GM18520 (cell line): Measurements from ENCODE around the gene RNF10.
"Not testable (repeated sequence)": the region's sequence is repeated elsewhere in the genome, so short reads cannot be mapped to it uniquely, and the experiment has no call there.

Source experiments
- ATAC-seq: cut with Tn5 transposase; IDR thresholded peaks from one replicate; pipeline ENCODE4 v1.9.1; 2021; ENCODE audit not compliant: unreplicated experiment

RNF10 gene

DNA sequence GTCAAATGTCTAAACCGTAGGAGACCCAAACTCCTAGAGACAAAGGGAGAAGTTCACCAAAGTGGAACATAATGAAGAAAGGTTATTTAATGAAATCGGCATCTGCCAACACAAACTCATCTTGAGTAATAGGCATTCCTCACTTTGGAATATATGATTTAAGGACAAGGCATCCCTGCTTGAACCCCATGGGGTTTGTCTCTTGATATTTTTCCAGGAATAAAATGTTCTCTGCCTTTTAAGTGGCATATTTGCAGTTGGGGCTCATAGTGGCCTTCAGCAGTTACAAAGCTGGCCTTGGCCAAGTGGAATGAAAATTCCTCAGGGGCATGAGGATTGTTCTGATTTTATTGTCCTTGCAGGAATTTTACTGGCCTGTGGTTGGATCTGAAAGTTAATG, 40.0 kb downstream of the RNF10 start:
- no peak for ATAC-seq

DNA sequence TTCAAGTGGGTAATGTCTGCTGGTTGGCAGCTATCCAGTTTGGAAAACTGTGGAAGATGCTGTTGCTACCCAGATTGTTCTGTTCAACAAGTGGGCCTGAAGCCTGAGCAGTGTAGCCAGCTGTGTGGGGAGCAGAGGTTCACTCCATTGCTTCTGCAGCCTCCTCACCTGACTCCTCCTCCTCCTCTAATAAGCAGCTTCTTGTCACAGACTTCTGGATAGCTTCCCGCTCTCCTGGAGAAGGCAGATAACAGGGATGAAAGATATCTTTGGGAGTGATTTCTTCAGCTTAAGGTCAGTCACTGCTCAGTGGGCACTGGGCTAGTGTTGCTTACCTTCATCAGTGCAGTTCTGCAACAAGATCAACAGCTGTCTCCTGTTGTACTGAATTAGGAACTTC, 45.0 kb downstream of the RNF10 start:
- no peak for ATAC-seq

DNA sequence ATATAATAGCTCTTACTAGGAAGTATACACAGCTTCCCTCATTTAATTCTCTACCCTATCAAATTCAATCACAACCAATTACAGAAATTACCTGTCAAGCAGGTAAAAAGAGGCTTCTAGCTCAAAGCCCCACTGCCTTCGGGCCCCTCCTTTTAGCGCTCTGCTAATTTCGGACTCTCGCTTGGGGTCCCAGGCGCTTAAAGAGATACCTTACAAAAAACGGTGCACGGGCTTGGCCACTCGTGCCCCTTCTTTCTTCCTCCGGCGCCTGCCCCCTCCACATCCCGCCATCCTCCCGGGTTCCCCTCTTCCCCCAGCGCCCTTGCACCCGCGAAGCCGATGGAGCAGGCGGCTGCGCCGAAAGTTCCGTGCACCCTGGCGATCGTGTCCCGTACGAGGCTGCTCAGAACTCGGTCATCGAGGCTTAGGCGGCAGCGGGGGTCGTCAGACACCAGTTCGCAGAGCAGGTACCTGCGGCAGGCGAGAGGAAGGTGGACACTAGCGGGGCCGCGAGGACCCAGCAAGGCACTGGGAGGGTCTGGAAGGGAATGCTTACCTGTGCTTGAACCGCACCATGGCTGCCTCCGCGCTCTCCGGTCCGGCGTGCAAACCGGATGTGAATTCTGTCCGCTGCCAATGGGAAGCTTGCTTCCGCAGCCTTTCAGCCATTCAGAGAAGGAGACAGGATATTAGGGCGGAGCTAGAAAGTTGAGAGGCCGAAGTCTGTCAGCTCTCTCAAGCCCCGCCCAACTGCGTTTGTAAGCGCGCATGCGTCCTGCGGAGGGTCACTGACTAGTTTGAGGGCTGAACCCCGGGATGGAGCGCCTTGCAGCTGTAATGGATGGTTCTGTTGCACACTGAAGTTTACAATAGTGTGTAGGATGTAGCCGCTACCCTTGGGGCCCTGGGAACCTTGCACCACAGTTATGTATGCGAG, 46.9 kb downstream of the RNF10 start, which contains the start of gene POP5:
Gene POP5 (minus strand): TSS at position 616 of the 937 bp plus-strand sequence. CDS start 40 bp downstream, at position 576.
- ATAC-seq: peak; percentile 92

DNA sequence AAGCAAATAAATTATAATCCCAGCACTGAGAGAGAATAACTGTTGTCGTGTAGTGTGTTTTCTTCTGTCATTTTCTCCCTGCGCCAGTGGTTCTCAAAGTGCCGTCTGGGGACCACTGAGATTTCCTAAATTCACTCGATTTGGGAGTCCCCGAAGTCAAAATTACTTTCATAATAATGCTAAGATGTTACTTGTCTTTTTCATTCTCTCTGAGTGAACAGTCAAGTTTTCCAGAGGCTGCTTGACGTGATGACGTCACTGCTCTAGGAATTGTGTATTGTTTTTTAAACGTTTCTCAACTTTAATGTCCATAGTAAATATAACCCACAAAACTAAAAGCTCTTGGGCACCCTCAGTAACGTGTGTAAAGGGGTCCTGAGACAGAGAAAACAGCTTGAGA, 47.8 kb downstream of the RNF10 start:
- no peak for ATAC-seq

DNA sequence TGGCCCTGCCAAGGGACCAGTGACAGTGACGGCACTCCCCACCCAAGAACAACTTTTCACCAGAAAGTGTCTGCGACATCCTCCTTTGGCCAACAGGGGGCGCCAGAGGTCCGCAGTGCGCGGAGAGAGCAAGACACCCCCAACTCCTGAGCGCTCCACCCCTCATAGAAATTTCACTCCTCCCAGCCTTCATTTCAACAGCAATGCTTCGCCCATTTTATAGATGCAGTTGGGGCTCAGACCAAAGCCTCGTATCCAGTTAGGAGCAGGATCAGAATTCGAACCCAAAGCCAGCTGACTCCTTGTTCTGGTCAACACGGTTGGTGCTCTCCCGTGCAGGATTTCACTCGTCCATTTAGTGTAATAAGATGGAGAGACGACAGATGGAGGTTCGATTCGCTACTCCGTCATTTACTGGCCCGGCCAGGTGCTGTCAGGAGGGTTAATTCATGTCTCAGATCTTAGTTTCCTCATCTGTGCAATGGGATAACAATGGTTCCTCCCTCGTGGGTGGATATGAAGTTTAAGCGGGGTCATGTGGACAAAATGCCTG, 49.4 kb downstream of the RNF10 start:
- ATAC-seq: no peak

DNA sequence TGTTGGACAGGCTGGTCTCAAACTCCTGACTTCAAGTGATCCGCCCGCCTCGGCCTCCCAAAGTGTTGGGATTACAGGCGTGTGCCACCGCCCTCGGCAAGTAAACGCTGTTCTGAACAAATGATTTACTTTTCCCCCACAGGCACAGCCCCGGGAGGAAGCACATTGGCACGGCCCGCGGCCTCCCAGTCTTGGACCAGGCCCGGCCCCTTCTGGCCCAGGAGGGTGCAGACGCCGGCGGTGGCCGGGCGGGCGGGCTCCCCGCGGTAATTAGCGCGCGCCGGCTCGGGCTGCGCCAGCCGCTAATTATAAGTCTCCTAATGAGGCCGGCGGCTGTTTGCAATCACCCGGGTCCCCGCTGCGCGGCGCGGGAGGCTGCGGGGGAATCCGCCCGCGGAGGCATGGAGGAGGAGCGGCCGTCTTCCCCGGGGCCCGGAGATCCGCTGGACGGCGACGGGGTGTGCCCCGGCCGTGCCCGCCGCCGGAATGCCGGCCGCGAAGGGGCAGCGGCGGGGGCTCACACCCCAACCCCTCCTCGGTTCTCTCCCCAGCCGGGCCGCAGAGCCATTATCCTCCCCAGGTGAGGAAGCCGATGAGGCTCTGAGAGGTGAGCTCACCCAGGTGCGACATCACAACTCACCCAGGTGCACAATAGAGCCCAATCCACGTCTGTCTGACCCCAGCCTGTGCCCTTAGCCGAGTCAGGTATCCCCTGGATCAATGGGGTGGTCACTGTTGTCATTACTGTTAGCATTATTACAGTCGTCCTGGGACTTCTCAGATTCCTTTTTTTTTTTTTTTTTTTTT, 50.4 kb downstream of the RNF10 start:
- ATAC-seq: no peak

DNA sequence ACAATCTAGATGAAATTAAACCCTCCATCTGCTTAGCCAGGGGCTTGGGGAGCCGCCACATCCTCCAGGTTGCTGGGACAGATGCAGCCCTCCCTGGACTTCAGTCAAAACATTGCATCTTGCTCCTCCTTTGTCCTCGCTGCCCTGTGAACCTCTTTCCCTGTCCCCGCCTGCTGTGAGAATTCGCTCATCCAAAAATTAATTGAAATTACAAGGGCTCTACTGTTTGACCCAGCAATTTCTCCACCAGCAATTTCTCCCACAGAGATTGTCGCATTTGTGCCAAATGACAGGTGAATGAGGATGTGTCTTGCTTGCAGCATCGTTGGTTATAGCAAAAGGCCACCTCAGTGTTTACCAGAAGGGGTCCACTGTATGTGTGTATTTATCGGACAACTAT, 52.0 kb downstream of the RNF10 start:
- ATAC-seq: no peak

DNA sequence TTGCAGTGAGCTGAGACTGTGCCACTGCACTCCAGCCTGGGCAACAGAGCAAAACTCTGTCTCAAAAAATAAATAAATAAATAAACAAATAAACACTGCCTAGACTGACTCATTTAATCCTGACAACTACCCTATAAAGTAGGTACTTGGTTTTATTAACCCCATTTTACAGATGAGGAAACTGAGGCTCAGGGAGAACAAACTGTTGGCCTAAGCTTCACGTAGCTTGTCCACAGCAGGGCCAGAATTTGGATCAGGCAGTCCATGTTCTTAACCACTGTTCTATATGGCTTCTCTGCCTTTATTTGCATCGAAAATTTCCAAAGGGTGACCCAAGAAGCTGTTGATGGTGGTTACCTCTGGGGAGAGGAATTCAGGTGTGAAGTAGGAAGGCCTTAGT, 52.7 kb downstream of the RNF10 start:
- no peak for ATAC-seq

DNA sequence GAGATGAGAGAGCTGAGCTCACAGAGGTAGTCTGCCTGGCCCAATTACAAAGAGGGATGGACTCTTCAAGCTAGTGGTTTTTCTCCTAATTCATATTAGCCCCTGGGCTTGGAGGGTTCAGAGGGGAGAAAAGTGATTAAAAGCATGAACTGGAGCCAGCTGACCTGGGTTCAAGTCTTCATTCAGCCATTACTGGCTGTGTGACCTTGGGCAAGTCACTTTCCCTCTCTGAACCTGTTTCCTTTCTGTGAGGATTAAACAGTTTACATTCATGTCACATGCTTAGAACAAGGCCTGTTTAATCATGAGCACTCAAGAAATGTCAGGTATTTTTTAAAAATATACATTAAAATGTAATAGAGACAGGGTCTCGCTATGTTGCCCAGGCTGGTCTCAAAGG, 54.2 kb downstream of the RNF10 start:
- ATAC-seq: no peak

DNA sequence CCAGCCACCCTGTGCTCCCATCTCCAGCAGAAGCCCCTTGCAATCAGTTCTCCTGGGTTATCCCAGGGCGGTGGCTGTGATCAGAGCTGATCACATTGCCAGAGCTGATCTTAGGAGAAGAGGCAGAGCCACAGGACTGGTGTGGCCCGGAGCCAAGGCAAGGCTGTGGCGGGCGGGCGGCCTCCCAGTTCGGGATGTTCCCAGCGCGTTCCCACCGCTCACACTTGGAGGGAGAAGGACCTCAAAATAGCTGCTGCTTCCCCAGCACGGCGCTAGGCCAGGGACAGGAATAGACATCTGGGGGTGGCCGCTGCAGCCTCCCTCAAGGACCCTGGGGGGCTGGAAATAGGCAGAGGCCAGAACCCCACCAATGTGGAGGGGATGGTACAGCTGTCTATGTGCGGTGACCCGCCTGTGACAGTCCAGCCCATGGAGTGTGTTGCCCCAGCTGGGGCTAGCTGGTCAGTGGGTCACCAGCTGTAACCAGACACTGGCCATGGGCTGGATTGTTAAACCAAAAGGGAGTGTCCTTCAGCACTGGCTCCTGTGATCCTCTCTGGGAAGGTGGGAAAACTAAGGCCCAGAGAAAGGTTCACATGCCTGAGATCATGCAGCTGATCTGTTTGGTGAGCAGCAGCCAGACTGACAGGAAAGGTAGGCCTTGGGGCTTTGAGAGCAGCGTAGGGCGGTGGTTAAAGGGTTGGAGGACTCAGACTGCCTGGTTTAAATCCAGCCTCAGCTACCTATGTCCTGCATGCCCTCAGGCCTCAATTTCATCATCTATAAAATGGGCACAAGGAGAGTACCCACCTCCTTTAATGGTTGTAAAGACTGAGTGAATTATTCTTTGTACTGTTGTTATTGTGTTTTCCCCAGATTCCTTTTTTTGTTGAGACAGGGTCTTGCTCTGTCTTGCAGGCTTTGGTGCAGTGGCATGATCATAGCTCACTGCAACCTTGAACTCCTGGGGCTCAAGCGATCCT, 55.1 kb downstream of the RNF10 start:
- no peak for ATAC-seq

DNA sequence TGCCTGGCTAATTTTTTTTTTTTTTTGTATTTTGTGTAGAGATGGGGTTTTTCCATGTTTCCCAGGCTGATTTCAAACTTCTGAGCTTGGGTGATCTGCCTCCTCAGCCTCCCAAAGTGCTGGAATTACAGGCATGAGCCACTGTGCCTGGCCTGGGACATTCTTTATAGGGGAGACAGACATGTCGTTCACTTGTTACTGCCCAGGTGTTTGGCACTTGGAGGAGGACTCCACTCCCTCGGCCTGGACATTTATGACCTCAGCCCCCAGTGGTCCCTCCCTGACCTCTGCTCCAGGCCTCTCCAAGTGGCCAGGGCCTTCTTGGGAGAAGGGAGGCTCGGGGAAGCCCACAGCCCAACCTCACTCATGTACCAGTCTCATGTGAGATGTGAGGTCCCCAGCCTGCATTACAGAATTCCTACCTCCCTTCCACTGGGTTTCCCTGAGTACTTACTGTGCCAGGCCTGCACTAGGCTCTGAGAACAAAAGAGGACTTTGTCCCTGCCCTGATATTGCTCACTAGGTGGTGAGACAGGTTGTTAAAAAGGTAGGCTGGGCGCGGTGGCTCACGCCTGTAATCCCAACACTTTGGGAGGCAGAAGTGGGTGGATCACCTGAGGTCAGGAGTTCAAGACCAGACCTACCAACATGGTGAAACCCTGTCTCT, 56.7 kb downstream of the RNF10 start:
- ATAC-seq: no peak

DNA sequence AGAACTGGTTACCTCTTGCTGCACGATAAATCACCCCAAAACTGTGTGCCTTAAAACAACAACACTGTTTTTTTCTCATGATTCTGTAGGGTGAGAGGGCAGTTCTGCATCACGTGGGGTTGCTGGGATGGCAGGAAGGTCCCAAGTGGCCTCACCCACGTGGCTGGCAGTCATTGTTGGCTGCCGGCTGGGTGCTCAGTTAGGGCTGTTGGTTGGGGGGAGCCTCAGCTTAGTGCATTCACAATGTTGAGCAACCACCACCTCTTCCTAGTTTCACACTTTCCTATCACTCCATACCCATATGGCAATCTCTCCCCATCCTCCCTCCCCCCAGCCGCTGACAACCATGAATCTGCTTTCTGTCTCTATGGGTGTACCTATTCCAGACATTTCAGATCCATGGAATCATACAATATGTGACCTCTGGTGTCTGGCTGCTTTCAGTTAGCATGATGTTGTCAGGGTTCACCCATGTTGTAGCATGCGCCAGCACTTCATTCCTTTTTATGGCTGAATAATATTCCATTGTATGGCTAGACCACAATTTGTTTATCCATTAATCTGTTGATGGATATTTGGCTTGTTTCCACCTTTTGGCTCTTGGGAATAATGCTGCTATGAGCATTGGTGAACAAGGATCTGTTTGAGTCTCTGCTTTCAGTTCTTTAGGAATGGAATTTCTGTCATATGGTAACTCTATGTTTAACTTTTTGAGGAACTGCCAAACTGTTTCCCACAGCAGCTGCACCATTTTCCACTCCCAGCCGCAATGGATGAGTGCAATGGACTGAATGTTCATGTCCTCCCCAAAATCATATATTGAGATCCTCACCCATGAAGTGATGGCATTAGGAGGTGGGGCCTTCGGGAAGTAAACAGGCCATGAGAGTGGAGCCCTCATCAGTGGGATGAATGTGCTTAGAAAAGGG, 58.2 kb downstream of the RNF10 start:
- no peak for ATAC-seq

DNA sequence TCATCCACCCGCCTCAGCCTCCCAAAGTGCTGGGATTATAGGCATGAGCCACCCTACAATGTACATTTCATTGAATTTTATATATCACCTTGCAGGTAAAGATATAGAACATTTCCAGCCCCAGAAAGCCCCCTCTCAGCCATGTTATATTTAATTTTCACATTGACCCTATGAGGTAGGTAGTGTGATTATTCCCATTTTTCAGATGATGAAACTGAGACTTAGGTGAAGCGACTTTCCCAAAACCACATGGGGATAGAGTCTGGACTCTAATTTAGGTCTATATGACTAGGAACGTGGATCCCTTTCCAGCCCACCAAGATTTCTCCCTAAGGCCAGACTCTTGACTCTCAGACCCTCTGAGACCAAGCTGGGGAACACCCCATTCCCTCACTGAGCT, 62.7 kb downstream of the RNF10 start:
- no peak for ATAC-seq

DNA sequence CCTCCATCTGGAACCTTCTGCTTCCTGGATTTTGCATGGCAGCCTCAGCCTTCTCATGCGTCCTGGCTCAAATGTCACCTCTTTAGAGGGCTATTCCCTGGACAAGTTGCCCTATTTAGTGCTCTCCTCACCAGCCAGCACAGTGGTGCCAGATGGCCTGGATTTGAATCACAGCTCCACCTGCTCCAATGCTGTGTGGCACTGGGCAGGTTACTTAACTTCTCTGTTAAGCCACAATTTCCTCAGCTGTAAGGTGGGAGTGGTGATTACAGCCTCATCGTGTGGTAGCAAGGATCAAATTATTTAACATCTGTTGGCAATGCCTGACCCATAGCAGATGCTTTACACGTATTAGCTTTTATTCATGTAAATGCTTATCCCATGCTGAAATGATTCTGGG, 63.7 kb downstream of the RNF10 start:
- no peak for ATAC-seq

DNA sequence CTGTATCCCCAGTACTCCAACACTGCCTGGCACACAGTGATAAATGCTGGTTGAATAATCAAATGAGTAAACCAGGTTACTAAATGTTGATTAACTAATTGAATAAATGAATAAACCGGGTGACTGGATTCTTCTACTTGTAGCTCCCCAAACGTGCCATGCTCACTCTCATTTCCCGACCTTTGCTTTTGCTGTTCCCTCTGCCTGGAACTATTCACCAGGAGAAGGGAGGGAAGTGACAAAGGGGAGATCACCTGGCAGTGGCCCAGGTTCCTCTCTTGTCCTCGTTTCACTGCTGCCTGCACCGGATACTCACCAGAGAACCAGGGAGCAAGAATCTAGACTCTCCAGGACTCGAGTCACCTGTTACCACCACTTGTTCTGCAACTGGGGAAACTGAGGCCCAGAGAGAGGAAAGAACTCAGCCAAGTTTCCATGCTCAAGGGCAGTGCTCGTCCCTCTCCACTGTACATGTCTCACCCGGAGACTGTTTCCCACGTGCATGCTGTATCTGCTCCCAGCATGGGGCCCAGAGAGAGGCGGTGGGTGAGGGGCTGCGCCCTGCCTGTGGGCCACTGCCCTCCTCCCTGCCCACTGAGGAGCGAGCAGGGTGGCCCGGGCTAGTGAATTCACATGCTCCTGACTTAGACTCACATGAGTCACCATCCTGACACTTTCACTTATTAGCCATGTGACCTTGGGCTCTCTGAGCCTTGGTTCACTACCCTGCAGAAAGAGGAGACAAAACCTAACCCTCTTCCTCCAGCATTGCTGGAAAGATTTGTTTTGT, 64.7 kb downstream of the RNF10 start:
- no peak for ATAC-seq

DNA sequence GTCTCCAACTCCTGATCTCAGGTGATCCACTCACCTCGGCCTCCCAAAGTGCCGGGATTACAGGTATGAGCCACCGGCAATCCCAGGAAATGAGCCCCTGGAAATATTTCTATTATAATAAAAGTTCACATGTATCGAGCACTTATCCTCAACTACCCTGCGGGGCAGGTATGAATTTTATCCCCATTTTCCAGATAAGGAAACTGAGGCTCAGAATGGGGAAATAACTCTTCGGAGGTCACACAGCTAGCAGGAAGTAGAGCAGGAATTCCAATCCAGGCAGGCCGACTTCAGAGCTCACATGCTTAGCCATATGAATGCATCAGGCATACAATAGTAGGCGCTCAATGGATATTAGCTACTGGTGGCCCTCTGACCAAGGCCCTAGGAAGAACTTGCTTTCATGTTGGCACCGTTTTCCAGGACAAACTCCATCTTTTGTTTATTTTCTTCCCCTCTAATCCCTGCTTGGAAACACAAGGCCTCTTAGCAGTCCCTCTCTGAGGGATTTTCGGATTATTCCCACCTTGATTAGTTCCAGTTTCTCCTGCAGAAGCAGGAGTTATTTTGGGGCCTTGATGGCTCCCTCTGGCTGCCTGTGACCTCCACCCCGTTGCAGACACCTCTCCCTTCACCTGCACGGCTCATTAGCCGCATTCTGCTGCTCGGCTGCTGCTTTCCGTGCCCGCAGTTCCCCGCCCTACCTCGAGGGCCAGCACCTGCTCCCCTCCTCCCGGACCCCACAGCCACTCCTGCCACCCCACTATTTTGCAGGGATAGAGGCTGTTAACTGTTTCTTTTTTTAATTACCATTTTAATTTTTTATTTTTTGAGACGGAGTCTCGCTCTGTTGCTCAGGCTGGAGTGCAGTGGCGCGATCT, 65.8 kb downstream of the RNF10 start:
- ATAC-seq: no peak

DNA sequence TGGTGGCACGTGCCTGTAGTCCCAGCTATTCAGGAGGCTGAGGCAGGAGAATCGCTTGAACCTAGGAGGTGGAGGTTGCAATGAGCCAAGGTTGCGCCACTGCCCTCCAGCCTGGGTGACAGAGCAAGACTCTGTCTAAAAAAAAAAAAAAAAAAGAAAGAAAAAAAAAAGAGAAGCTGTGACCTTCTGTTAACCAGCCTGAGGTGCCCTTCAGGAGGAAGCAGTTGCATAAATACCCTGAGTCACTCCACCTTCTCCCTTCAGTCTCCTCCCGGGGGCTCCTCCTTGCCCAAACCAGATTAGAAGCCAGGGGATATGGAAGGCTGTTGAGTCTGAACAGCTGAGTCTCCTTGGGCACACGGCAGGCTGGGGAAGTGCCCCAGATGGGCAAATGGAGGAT, 68.3 kb downstream of the RNF10 start:
- ATAC-seq: not testable (repeated sequence)
